Psoas muscle (tissue), 8 donors: ENCODE results near the gene PLCXD3. TPM values are rescaled to one million over a fixed set of nuclear protein-coding genes. Genes with fewer than 3 reads are reported as not detected.

ENCODE experiments used
- ATAC-seq, 4 donors: fragments of 200-7000 bp; cut with Tn5 transposase; one replicate each; pipeline ENCODE4 v1.9.1; 2020; ENCODE audit warnings: moderate library complexity in 3 of 4, mild to moderate bottlenecking in 2 of 4
- DNase-seq, 2 donors: peaks; one replicate each; pipeline ENCODE4 v3.0.0-alpha.2; 2020
- H3K27ac ChIP-seq: fragments of 200-600 bp; one replicate; pipeline ENCODE4 v1.8.0; 2022
- H3K27me3 ChIP-seq, 3 donors: fragments of 200-600 bp in 1 of 3; one replicate each; pipeline versions ENCODE4 v1.6.1 to v1.8.0; 2013 to 2022; ENCODE audit warnings: low read length in 2 of 3, mild to moderate bottlenecking in 2 of 3, moderate library complexity in 1 of 3; ENCODE audit not compliant: insufficient read depth in 3 of 3
- H3K36me3 ChIP-seq, 2 donors: fragments of 200-600 bp in 1 of 2; one replicate each; pipeline versions ENCODE4 v1.6.1 to v1.8.0; 2013 to 2022; ENCODE audit warnings: low read depth in 1 of 2, mild to moderate bottlenecking in 1 of 2, moderate library complexity in 1 of 2; ENCODE audit not compliant: insufficient read depth in 1 of 2
- H3K4me1 ChIP-seq: fragments of 200-600 bp; one replicate; pipeline ENCODE4 v1.8.0; 2022
- H3K4me3 ChIP-seq: fragments of 200-600 bp; one replicate; pipeline ENCODE4 v1.8.0; 2022; ENCODE audit warnings: mild to moderate bottlenecking
- H3K9me3 ChIP-seq: fragments of 200-600 bp; one replicate; pipeline ENCODE4 v1.8.0; 2022
- CTCF ChIP-seq: fragments of 200-600 bp; IDR thresholded peaks from one replicate; pipeline ENCODE4 v1.8.0; 2022; ENCODE audit warnings: antibody characterized with exemption
- WGBS, 3 donors: extraction: QIAGEN DNeasy Blood & Tissue Kit; methylation state at CpG; one replicate each; pipeline versions ENCODE4 v1.1.6 to v1.1.7; 2013; 5-methylcytosine and 5-hydroxymethylcytosine counted together
- intact Hi-C, 2 donors: fragments of 100-400 bp; cut with DNase I; formaldehyde crosslinking; loops; one replicate each; pipeline versions ENCODE4 v1.11.0 to v1.14.2; 2022
- polyA plus RNA-seq, 3 donors: library from polyadenylated mRNA; stranded (reverse); fragments of 200-250 nt; gene quantifications; one replicate each; pipeline ENCODE4 v1.2.3, GENCODE V29; 2013
- total RNA-seq, 4 donors: library from RNA; stranded (reverse); fragmentation: NEBNext Ultra II Directional in 2 of 4; extraction: Animal tissue kit (Norgen Biotek cat#: 25700) in 2 of 4; gene quantifications; one replicate each; pipeline versions ENCODE4 v1.2.1 to v1.2.4, GENCODE V29; 2021 to 2023
- donor health status: healthy with polysubstance abuse.
- donor health status: DM: no; HTN: no; CAD: no; lungs with moderate emphysema.
- donor health status: Bipolar disorder and iron deficiency.
- donor health status: healthy.
- donor health status: DM: yes; HTN: yes; CAD: no.
- donor health status: DM: no; HTN: no; CAD: no.
- donor health status: DM: no; HTN: no; CAD: no.
- donor health status: DM: yes; HTN: yes; CAD: no.

Gene PLCXD3
- total and polyA plus RNA-seq, 7 donors = 0.12 to 0.73 (median 0.22) TPM

GRCh38 chr5:41263335-41263734 is 247.1 kb downstream of the PLCXD3 start:
- Histone ChIP-seq H3K27me3 (no peaks in the 10 kb centered on the region), H3K36me3 (no peaks in the 10 kb centered on the region), H3K4me1 (no peaks in the 10 kb centered on the region), H3K4me3 (no peak overlapping the region), H3K9me3 (no peaks in the 10 kb centered on the region), H3K27ac (no peak overlapping the region)
- no peak for ATAC-seq
- WGBS, 3 donors = 77 to 89% (median 80%) methylated on average over 2 of the region's 2 CpGs
- no peak for TF ChIP-seq CTCF
- no peak for DNase-seq
- intact Hi-C loops = loop anchor here in 1 of 2 donors (5.0 kb wide), 1 partner anchor 574 kb away; no protein-coding TSS in a partner anchor
